NCI-H1694 (cell line): Measurements from ENCODE around the gene TBX4.

Source experiments
- DNase-seq: peaks from one replicate; lab custom pipeline; 2025; lab: John Stamatoyannopoulos, UW

The TBX4 gene

DNA sequence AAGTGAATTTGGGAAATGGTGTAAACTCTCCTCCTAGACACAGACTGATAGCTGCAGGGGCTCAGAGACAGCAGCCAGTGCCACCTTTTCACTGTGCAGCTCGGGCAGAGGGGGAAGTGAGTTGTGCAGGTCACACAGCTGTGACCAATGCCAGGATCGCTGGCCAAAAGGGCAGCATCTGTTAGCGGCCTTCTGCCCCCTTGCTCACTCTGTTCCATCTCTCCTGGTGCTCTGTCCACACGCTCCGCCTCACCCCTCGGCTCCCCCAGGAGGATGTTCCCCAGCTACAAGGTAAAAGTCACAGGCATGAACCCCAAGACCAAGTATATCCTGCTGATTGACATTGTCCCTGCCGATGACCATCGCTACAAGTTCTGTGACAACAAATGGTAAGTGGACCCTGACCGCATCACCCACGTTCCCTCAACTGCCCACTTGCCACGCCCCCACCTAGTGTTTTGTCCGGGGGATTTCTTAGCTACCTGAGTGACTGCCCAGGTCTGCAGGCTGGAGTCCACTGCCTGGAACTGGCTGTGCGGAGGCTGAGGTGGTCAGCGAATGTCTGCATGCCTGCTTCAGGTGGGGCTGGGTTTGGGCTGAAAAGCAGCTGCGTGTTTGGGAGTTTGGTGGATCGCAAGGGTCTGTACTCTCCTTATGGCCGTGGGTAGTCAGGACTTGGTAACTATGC lies 13.5 kb downstream of the TBX4 start:
- DNase-seq = no peak

DNA sequence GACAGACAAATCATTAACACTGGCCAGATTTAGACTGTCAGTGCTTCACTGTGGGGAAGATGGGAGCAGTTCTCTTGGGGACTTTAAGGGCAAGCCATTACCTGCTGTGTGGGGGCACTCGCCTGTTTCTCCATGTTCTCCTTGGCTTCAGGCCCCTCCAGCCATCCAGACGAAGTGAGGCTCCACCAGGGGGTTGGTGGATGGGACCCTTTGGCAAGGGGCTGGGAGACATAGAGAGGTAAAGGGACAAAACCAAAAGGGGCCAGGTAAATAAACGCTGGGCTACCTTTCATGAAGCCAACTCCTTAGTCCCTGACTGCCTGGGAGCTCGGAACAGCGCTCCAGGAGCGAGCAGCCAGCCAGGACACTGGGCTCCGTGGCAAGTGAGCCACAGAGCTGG lies 14.0 kb downstream of the TBX4 start:
- no peak for DNase-seq

DNA sequence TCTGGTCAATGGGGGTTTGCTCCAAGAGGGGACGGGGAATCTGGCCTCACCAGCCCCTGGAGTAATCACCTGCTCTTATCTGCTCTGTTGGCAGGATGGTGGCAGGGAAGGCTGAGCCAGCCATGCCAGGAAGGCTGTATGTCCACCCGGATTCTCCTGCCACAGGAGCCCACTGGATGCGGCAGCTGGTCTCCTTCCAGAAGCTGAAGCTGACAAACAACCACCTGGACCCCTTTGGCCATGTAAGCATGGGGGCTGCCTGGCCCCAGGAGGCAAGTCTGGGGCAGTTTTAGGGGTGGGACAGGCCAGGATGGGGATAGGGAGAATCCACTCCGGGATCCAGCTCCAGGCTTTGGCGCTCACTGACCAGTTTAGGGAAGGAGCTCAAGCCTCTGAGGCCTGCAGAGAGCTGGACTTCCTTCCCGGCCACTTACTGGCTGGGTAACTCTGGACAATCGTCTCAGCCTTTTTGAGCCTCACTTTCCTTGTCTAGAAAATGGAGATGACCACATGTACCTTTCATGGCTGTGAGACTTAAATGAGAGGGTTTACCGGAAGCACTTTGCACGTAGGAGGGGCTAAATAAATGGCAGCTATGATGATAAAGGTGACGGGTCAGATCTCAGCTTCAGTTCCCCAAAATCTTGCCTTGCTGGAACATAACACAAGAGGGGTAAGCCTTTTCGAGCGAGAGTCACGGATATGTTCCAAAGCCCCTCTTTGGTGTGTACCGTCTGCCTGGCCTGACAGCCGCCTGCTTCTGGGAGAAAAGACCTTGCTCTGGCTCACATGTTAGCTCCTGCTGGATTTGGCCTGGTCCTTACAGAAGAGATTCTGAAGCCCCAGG lies 15.4 kb downstream of the TBX4 start:
- no peak for DNase-seq

DNA sequence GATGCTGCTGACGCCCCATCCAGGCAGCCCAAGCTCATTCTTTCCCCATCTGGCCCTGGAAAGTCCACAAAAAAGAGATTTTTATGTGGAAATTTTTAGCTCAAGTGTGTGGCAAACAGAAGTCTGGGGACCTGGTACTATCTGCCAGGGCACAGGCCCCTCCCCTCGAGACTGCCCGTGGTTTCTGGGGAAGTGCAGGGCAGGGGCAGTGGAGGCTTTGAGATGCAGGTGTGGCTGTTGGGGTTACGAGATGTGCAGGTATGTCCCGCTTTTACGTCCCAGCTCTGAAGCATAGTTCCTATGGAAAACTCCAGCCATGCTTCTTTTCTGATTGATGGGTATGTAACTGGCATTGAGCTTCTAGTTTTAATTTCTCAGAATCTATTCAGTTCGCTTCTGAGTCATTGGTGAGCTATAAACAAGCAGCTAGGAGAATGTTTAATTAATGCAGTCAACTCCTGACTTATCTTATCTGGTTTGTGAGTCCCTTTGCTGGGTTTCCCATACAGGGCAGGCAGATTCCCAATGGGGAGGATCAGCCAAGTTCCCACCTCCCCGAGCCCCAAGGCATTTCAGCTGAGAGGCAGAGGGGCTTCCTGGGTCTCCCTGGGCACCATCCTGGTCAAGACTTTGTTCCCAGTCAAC lies 16.2 kb downstream of the TBX4 start:
- DNase-seq = no peak

DNA sequence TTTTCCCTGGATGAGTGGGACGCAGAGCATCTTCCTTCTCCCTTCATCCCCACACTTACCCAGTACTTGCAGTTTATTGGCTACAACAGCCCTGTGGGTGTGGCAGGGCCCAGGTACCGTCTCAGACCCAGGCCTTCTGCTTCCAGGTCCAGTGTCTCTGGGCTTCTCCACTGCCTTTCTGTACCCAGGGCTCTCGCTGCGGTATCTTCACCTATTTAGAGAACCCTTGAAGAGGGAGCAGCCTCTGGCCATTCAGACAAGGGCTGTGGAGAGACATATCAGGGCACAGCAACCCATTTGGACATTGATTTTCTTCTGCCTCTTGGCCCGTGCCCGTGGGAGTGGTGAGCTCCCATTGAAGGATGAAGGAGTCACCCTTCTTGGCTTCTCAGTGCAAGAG lies 17.3 kb downstream of the TBX4 start:
- DNase-seq = no peak

DNA sequence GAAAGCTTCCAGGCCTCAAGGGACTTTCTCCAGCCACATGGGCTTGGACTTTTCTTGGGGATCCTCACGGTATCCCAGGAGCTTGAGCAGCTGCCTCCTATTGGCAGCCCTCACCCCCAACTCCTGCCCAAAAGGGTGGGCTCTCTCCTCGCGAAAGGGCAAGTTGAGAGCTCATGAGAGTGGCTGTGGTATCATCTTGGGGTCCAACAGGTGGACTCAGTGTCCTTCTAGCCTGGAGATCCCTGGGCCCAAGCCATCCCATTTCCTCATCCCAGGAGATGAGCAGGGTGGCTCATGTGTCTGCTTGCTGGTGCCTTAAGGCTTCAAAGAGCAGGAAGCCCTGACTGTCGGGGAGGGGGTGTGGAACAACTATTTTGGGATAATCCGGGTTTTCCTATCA lies 17.7 kb downstream of the TBX4 start:
- DNase-seq = no peak

DNA sequence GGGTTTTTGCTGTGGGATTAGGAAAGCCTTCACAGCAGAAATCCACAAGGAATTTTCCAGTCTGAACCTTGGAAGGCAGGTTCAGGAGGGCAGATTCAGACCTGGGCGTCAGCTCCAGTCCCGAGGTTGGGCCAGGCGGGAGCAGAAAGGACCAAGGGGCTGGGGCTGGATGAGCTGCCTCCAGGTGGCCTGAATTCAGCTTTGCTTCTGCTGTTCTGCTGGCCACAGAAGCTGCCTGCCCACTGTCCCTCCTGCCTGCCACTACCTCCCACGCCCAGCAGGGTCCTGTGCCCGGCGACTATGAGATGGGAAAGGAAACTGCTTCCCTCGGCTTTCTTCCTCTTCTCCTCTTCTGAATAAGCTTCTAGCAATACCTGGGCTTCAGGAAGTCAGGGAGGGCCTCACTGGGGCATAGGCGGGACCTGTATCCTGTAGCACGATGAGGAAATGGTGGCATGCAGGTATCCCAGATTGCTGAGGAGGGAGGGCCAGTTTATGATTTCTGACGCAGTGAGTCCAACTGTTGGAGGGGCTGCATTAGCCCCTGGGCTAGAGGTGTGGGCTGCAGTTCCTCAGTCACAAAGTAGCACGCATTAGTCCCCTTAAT lies 18.4 kb downstream of the TBX4 start:
- no peak for DNase-seq

DNA sequence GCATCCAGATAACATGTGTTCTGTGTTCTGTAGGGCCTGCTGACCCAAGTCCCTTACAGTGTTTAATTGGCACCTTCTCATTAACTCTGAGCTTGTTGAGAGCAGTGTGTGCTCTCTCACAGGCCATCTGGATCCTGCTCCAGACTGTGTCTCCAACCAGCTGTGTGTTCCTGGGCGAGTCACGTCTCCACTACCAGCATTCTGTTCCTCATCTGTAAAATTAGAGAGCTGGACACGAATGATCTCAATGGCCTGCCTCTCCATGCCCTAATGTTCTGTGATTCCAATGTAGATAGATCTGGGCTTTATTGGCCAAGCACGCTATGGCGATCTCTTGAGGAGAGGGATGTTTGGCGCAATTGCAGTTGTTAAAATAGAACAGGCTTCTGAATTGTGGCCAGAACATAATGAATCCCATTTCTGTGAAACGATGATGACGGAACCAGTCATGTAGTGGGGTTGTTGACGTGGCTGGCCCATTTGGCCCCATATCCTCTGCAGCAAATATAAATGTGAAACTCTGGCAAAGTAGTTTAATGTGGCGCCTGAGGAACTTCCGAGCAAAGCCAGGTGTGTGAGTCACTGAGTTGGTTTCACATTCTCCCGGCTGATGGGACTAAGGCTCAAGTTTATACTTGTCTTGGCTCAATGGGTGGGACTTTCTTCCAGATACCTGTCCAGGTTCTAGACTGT lies 22.2 kb downstream of the TBX4 start:
- DNase-seq = no peak

DNA sequence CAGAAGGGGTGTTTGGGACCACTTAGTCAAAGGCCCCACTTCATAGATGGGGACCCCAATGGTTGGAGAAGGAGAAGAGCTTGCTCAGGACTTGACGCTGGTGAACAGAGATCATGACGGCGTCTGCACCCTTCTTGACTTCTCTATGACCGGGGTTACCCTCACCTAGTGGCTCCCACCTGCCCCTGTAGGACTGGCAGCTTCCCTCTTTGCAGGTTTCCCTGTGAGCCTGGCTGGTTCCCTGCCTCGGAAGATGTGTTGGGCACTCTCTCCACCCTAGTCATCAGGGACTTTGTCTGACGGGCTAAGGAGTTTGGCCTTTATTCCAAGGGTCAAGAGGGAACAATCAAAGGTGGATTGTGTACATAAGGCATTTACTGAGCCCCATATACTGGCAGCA lies 22.7 kb downstream of the TBX4 start:
- no peak for DNase-seq

DNA sequence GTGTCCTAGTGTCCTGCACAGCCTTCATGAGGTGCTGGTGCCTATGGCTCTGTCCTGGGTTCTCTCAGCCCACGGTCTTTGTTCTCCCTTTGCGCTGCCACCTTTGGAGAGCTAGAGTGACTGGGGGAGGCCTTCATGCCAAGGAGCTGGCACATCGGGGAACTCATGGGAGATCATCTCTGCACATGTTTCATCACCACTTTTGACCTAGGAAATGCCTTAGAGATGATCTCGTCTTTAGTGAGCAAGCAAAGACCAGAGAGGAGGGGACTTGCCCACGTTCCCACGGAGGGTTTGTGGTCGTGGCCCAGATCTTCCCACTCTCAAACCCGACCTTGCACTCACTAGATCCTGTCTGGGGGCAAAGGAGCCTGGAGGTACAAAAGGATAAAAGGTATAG lies 23.5 kb downstream of the TBX4 start:
- no peak for DNase-seq

DNA sequence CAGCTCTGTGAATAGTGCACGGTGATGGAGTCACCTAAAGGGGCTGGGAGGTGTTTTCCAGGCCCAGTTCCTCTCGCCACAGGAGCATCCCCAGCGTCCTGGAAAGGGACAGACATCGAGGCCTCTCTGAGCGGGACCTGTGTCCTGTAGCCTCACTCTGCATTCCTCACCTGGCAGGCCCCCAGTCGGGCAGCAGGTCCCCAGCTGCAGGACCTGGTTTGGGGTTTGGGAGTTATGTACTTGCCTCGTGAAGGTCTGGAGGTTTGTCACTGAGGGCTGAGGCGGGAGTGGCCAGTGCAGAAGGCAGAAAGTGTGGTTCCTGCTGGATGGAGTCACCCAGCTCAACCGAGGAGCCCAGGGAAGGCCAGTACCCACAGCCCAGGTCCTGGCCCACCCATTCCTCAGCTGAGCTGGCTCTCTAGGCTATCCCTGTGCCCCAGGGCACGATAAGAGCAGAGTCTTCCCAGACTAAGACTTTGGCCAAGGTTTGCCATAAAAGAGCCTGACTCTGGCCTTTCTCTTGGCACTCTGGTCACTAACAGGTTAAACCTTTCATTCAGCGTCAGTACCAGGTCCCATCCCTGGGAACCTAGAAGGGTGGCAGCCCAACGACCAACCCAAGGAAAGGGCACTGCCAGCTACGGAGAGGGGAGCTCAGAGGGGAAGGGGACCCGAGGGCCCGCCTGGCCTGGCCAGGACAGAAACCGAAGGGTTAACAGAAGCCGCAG lies 24.4 kb downstream of the TBX4 start:
- no peak for DNase-seq

DNA sequence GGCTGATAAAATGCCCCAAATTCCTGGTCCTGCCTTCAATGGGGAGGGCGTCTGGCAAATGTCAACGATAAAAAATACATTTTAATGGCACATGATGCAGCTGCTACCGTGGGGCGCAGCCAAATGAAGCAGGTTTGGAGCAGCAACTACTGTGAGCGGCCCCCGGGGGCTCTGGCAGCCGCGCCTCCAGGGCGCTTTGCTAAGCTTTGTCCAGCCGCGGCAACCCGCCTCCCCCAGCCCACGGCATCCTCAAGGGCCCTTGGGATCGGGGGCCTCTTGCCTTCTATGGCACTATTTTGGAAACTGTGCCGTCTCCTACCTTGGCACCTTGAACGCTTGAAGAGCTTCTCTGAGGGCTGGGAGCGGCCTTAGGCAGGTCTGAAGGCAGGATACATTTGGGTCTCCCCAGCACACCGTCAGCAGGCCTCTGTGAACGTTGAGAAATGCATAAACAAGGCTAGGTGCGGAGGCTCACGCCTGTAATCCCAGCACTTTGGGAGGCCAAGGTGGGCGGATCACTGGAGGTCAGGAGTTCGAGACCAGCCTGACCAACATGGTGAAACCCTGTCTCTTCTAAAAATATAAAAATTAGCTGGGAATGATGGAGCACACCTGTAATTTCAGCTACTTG lies 25.1 kb downstream of the TBX4 start:
- no peak for DNase-seq

DNA sequence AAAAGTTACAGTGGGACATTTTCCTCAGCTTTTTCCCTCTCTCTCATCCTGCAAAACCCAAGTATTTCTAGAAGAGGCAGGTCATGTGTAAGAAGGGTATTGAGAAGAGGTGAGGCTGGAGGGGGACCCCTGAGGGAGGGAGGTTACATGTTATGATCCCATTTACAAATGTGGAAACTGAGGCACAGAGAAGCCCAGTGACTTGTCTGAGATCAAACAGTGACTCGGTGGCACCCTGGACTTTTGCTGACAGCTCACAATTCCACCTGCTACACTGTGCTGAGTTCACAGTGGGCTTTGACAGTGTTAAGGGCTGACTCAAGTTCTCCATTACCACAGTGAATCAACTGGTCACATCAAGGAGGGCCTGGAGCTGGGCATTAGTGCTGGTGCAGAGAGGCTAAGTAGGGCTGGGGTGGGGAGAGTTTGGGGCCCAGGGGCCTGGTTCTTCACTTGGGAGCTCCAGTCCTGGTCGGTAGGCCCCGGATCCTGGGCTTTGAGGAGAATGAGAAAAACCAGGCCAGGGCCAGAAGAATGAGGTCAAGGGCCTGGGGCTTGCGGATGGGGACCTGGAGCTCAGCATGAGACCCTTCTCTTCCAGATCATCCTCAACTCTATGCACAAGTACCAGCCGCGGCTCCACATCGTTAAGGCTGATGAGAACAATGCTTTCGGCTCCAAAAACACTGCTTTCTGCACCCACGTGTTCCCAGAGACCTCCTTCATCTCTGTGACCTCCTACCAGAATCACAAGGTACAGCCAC lies 26.0 kb downstream of the TBX4 start:
- DNase-seq = no peak

DNA sequence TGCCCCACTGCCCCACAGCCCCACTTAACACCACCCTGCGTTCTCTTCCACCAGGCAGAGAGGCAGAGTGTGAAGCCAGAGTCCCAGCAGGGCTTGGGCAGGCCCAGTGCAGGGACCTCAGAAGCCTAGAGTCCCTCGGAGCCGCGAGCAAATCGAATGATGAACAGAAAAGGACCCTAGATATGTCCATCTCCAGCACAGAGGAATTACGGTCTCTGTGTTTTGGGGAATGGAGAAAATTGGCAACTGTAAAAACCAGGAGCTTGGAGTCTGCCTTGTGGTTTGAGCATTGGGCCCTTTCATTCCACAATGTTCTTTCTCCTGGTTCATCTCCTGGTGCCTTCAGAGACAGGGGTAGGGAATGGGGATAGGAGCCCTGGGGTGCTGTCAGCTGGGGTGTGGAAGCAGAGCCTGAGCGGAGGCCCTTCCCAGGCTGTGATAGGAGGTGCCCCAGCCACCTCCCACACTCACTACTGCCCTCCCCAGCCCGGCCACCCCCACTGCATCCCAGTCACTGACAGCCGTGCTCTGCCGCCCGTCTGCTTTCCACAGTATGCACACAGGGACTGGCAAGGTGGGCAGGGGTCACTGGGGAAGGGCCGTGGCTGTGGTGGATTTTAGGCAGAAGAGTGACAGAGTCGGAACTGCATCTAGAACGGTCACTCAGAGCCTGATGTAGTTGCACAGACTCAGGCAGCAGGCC lies 26.7 kb downstream of the TBX4 start:
- DNase-seq = no peak

DNA sequence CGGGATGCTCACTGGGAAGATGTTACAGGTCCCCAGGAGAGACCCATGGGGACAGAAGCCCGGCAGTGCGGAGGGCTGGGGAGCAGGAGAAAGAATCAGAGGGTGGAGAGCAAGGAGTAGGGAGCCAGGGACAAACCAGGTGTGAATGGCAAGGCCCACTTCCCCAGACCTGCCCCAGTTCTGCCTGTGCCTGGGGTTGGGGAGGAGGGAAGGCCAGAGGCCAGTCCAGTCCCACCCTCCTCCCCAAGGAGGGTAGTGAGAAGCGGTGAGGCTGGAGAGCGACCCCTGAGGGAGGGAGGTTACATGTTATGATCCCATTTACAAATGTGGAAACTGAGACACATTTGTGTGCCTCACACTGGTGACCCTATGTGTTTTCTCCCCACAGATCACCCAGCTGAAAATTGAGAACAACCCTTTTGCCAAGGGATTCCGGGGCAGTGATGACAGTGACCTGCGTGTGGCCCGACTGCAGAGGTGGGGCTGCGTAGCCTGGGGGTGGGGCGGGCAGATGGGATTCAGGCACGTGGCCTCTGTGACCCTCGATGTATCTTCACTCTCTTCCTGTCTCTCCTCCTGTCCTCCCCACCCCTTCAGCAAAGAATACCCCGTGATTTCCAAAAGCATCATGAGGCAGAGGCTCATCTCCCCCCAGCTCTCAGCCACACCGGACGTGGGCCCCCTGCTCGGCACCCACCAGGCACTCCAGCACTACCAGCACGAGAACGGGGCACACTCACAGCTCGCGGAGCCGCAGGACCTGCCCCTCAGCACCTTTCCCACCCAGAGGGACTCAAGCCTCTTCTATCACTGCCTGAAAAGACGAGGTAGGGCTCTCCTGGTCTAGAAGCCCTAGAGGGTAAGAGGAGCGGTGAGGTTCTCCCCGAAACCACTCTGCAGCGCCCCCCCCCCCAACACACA lies 27.5 kb downstream of the TBX4 start:
- no peak for DNase-seq

DNA sequence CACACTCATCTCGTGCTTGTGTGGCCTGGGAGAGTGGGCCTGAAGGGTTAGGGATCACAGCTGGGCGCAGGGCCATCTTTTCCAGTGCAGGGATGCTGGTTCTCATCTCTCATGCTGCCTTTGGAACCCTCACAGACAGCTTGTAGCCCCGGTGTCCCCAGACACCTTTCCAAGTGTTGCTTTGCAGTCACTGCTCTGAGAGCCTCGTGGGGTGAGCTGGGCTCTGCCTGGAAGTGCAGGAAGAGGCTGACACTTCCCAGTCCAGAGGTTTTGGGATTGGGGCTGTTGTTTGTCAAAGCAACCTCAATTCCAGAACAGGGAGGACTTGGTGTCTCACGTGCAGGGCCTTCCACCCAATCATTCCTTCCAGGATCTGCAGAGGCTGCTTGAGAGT lies 28.2 kb downstream of the TBX4 start:
- no peak for DNase-seq

DNA sequence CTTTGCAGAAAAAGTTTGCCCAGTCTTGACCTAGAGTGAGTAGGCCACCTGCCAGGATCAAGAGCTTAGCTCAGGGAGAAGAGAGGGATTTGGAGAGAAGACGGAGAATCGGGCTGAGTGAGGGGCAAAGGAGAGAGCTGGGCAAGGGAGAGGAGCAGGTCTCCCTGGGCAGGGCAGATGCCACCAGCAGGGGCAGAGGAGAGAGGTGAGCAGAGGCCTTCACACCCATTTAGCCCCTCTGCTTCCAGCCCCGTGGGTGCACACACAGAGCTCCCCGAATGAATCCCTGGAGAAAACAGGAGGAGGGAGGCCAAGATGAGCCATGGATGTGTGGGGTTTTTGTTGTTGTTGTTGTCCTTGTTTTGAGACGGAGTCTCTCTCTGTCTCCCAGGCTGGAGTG lies 29.2 kb downstream of the TBX4 start:
- no peak for DNase-seq

DNA sequence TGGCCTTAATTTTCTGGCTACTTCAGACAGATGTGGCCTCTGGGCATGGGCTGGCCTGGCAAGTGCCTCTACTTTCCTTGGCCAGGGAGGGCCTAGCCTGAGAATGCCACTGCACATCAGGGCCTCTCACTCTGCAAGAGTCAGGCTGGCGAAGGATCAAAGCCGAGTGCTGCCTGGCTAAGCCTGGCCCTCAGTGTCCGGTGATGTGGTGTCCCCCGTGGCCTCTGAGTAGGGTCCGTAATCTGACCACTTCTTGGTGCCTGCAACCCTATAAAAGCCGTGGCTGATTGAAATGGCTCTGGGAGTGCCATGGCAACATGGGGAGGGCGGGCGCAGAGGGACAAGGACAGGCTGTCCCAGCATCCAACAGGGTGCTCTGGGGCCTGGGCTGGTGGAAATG lies 30.2 kb downstream of the TBX4 start:
- DNase-seq = no peak

DNA sequence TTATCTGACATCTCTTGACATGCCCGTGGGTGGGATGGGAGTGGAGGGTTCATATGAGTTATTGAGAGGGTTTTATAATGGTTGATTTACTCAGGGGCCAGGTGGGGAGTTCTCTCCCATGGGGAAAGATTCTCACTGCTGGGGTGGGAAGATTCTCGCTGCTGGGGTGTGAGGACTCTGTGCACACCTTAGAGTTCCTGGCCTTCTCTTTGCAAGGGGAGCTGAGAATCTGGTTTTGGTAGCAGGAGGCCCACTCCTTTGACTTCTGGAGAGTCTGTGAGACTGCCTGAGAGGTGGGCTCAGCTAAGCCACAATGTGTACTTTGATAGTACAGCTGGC lies 31.5 kb downstream of the TBX4 start:
- DNase-seq = no peak
